ENCODE data around the gene NRARP.

NRARP gene

DNA sequence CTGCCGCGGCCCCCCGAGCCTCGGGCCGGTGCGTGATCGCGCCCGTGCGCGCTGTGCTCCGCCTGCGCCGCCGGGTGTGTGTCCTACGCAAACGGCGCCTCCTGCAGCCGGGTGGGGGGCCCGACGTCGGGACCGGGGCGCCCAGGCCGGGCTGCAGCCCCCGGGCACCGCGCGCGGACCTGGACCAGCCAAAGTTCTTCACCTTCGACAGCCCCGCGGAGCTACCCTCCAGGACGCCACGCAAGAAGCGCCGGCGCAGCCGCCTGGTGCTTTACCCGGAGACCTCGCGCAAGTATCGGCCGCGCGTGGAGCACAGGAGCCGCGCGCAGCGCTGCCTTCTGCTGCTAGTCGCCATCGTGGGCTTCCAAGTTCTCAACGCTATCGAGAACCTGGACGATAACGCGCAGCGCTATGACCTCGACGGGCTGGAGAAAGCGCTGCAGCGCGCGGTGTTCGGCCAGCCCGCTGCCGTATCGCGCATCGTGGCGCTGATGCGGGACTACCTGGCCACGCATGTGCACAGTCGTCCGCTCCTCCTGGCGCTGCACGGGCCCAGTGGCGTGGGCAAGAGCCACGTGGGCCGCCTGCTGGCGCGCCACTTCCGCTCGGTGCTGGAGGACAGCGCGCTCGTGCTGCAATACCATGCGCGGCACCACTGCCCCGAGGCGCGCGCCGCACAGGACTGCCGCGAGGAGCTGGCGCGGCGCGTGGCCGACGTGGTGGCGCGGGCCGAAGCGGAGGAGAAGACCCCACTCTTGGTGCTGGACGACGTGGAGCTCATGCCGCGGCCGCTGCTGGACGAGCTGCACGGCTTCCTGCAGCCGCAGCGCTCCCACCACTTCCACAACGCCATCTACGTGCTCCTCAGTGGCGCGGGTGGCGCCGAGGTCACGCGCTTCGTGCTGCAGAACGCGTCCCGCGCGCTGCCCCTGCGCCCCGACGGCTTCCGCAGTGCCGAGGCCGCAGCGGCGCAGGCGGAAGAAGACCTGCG, 23.1 kb downstream of the NRARP start:
- H3K4me3 ChIP-seq (ENCODE audit: low read depth, low read length), result peak overlapping the region; percentile 42
- no peak overlapping the region for H3K27ac ChIP-seq (ENCODE audit: low read depth, low read length)
- peaks cover 35% of the 10 kb centered on the region for H3K4me1 ChIP-seq (ENCODE audit: control insufficient read depth, insufficient read depth, low read length)
- H3K9me3 ChIP-seq (ENCODE audit: control insufficient read depth, insufficient read depth, low read depth, low read length), result no peaks in the 10 kb centered on the region
- peaks cover 8% of the 10 kb centered on the region; the same call in 1 of the 2 replicates for H3K36me3 ChIP-seq (ENCODE audit: control insufficient read depth, insufficient read depth, low read length)
- H3K9ac ChIP-seq (ENCODE audit: low read length), result no peak overlapping the region
- peaks cover 3% of the 10 kb centered on the region for H3K27me3 ChIP-seq (ENCODE audit: control insufficient read depth, insufficient read depth, low read length)

DNA sequence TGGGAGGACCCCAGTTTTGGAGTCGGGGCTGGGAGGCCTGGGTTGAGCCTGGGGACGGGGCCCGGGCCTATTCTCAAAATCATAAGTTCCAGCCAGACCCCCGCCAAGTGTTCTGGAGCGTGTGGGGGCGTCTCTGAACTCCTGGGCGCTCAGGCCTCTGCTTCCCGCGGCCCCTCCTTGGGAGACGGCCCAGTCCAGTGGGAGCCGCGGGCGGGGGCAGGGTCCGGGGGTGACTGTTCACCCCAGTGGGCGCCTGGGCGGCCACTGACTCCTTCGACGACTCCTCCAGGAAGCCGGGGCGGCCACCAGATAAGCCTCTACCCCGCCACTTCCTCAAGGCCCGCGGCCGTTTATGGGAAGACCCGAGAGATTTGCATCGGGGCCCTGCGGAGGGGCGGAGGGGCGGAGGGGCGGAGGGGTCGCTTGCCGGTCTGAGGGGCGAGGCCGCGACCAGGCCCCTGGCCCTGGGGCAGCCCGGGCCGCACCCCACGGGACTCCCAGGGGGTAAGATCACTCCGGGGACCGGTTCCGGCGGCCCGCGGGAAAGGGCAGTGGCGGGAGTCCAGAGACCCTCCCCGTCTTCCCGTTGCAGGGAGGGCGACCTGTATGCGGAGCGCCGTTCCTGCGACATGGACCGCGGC, 23.9 kb downstream of the NRARP start:
- Histone ChIP-seq H3K27me3 (ENCODE audit: control insufficient read depth, insufficient read depth, low read length) (peaks cover 3% of the 10 kb centered on the region), H3K27ac (ENCODE audit: low read depth, low read length) (peak overlapping the region; percentile 89; the same call in 1 of the 2 replicates), H3K9me3 (ENCODE audit: control insufficient read depth, insufficient read depth, low read depth, low read length) (no peaks in the 10 kb centered on the region), H3K4me1 (ENCODE audit: control insufficient read depth, insufficient read depth, low read length) (peaks cover 37% of the 10 kb centered on the region), H3K9ac (ENCODE audit: low read length) (peak overlapping the region; percentile 66), H3K4me3 (ENCODE audit: low read depth, low read length) (peak overlapping the region; percentile 54), H3K36me3 (ENCODE audit: control insufficient read depth, insufficient read depth, low read length) (peaks cover 13% of the 10 kb centered on the region)

DNA sequence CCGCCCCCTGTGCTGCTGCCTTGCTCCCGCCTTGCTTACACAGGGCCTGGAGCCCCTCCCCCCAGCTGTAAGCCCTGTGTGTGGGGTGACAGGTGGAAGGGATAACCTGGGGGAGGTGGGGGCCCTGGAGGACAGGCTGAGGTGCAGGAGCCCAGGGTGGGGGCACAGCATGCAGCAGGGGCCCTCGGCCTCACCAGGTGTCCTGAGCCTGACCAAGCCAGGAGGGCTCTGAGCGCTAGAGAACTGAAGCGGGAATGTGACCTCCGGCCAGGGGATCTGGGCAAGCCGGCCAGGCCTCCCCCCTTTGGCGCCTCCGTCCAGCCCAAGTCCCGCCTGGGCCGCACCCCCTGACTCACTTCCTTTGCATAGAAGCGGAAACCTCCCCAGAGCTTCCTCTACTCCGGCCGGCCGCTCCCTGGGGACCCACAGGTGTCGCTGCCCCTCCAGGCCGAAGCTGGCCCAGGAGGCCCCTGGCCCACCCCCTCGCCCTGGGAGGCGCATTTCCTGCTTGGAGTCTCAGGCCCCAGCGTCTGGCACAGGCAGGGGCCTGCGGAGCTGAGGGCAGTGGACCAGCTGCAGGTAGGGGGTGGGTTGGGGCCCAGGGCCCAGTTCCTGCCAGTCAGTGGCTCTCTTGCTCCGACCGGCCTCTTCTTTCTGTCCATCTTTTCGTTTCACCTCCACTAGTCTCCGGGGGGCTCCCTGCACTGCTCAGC, 24.6 kb downstream of the NRARP start, which contains the start of gene TOR4A:
Gene TOR4A, plus strand, starts transcription at position 398 of the 713 bp plus-strand sequence. CDS start 964 bp downstream, outside the sequence.
- Histone ChIP-seq H3K27ac (ENCODE audit: low read depth, low read length) (peak within 1 kb of the TSS; percentile 89), H3K9me3 (ENCODE audit: control insufficient read depth, insufficient read depth, low read depth, low read length) (no peaks in the 10 kb centered on the region), H3K27me3 (ENCODE audit: control insufficient read depth, insufficient read depth, low read length) (peaks cover 3% of the 10 kb centered on the region), H3K9ac (ENCODE audit: low read length) (peak within 1 kb of the TSS; percentile 66), H3K36me3 (ENCODE audit: control insufficient read depth, insufficient read depth, low read length) (peaks cover 16% of the 10 kb centered on the region), H3K4me3 (ENCODE audit: low read depth, low read length) (peak within 1 kb of the TSS; percentile 54), H3K4me1 (ENCODE audit: control insufficient read depth, insufficient read depth, low read length) (peaks cover 38% of the 10 kb centered on the region)

DNA sequence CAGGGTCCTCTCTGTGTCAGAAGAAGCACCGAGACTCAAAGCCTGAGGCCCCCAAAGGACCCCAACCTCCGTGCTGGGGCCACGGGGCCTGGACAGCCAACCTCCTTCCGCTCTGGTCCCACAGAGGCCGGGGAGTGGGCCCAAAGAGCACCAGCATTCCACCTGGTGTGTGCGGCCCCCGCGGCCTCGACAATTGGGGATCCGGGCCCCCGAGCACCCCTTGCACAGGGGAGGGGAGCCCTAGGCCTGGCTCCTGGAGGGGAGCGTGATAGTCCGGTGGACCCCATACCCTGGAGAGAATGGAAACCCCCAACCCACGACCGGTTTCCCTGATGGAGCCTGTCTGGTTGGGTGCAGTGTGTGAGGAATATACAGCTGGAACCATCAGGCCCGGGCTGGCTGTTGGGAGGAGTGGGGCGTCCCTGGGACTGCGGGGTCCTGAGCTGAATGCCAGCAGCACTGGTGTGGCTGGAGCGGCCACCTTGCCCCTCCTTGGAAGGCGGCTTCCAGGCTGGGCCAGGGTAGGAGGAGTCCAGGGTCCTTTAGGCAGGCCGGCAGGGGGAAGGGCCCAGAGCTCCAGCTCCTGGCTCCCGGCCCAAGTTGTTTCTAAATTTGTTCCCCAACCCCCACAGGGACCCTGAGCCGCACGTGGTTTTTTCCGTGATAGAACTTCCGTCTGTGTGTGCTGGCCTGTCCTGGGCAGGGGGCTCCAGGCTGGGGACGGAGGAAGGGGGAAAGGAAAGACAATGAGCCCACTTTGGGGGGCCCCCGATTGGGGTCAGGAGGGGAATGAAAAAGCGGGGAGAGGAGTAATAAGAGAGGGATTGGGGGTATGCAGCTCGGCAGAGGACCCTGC, 25.4 kb downstream of the NRARP start:
- H3K27ac ChIP-seq (ENCODE audit: low read depth, low read length), result peak overlapping the region; percentile 89
- H3K4me3 ChIP-seq (ENCODE audit: low read depth, low read length), result peak overlapping the region; percentile 54
- H3K9ac ChIP-seq (ENCODE audit: low read length), result peak overlapping the region; percentile 66
- H3K36me3 ChIP-seq (ENCODE audit: control insufficient read depth, insufficient read depth, low read length), result peaks cover 23% of the 10 kb centered on the region
- no peaks in the 10 kb centered on the region for H3K9me3 ChIP-seq (ENCODE audit: control insufficient read depth, insufficient read depth, low read depth, low read length)
- H3K4me1 ChIP-seq (ENCODE audit: control insufficient read depth, insufficient read depth, low read length), result peaks cover 38% of the 10 kb centered on the region
- H3K27me3 ChIP-seq (ENCODE audit: control insufficient read depth, insufficient read depth, low read length), result peaks cover under 1% of the 10 kb centered on the region

DNA sequence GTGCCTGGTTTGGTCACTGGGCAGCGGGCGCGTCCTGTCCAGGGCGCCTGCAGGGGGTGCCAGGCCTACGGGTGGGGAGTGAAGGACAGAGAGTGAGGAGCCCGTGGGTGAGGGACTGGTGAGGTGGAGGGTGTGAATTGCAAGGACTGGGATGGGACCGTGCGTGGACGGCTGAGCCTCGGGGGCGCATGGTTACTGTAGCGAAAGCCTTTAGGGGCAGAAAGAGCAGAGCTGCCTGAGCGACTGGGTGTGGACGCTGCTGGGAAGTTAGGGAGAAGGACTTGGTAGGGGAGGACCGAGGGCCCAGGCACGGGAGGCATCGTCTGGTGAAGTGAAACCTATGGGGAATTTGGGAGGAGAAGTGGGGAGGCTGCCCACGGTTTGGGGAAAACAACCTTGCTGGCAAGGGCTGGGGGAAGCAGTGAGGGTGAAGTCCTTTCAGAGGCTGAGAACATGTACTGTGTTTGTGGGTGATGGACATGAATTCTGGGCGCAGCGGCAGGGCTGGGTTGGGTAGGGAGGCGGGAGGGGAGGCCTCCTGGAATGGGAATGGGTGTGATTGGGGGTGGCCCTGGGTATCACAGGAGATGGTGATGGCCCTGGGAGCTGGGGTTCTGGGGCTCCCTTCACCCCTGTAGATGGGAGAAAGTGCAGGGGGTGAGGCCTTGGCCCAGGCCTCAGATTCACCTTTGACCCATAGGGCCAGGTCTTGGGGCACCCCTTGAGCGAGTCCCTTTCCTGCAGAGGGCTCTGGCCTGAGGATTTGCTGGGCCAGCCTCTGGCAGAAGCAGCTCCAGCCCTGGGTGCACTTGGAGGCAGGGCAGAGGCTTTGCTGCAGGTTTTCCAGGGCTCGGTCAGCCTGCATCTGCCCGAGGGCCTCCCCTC, 26.2 kb downstream of the NRARP start:
- H3K36me3 ChIP-seq (ENCODE audit: control insufficient read depth, insufficient read depth, low read length), result peaks cover 28% of the 10 kb centered on the region
- H3K4me3 ChIP-seq (ENCODE audit: low read depth, low read length), result no peak overlapping the region
- H3K27ac ChIP-seq (ENCODE audit: low read depth, low read length), result peak overlapping the region; percentile 89; the same call in 1 of the 2 replicates
- no peaks in the 10 kb centered on the region for H3K9me3 ChIP-seq (ENCODE audit: control insufficient read depth, insufficient read depth, low read depth, low read length)
- H3K27me3 ChIP-seq (ENCODE audit: control insufficient read depth, insufficient read depth, low read length), result no peaks in the 10 kb centered on the region
- no peak overlapping the region for H3K9ac ChIP-seq (ENCODE audit: low read length)
- peaks cover 38% of the 10 kb centered on the region for H3K4me1 ChIP-seq (ENCODE audit: control insufficient read depth, insufficient read depth, low read length)

DNA sequence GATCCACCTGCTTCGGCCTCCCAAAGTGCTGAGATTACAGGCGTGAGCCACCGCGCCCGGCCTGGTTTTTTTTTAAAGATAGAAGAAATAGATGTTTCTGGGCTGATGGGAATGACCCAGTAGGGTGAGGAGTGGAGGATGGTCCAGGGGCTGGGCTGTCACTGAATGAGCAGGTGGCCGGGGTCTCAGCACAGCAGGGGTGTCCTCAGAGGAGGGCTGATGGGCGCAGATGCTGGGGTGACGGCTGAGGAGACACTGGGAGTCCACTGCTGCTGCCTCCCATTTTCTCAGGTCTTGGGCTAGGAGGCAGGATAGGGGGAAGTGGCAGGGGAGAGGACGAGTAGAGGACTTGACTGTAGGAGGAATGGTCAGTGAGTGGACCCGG, 26.9 kb downstream of the NRARP start:
- H3K36me3 ChIP-seq (ENCODE audit: control insufficient read depth, insufficient read depth, low read length), result peaks cover 28% of the 10 kb centered on the region
- peaks cover 35% of the 10 kb centered on the region for H3K4me1 ChIP-seq (ENCODE audit: control insufficient read depth, insufficient read depth, low read length)
- H3K27me3 ChIP-seq (ENCODE audit: control insufficient read depth, insufficient read depth, low read length), result no peaks in the 10 kb centered on the region
- no peak overlapping the region for H3K27ac ChIP-seq (ENCODE audit: low read depth, low read length)
- H3K4me3 ChIP-seq (ENCODE audit: low read depth, low read length), result no peak overlapping the region
- H3K9me3 ChIP-seq (ENCODE audit: control insufficient read depth, insufficient read depth, low read depth, low read length), result no peaks in the 10 kb centered on the region
- no peak overlapping the region for H3K9ac ChIP-seq (ENCODE audit: low read length)

DNA sequence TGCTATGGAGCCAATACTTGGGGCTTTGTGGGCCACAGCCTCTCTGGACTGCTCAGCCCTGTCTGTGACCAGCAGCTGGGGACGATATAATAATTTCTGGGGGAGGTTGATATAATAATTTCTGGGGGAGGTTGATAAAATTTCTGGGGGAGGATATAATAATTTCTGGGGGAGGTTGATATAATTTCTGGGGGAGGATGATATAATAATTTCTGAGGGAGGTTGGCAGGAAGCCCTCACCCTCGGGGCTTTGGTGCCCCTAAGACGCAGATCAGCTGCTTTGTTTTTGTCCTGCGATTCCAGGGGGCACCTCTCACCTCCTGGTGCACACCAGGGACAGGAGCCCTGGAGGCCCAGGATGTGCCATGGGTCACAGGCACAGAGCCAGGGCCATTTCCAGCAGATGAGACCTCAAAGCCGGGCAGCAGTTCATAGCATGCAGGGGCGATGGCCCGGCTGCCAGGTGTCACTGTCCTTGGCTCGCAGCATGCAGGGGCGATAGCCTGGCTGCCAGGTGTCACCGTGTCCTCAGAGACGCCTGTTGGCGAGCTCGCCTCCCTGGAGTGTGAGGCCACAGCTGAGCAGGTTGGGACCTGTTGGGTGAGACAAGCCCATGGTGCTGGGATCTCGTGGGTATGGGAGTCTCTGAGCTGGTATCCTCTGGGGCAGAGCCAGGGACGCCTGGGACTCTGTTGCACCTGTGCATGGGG, 28.3 kb downstream of the NRARP start:
- Histone ChIP-seq H3K27me3 (ENCODE audit: control insufficient read depth, insufficient read depth, low read length) (no peaks in the 10 kb centered on the region), H3K9me3 (ENCODE audit: control insufficient read depth, insufficient read depth, low read depth, low read length) (no peaks in the 10 kb centered on the region), H3K9ac (ENCODE audit: low read length) (no peak overlapping the region), H3K4me3 (ENCODE audit: low read depth, low read length) (no peak overlapping the region), H3K4me1 (ENCODE audit: control insufficient read depth, insufficient read depth, low read length) (peaks cover 35% of the 10 kb centered on the region), H3K27ac (ENCODE audit: low read depth, low read length) (no peak overlapping the region), H3K36me3 (ENCODE audit: control insufficient read depth, insufficient read depth, low read length) (peaks cover 36% of the 10 kb centered on the region)

DNA sequence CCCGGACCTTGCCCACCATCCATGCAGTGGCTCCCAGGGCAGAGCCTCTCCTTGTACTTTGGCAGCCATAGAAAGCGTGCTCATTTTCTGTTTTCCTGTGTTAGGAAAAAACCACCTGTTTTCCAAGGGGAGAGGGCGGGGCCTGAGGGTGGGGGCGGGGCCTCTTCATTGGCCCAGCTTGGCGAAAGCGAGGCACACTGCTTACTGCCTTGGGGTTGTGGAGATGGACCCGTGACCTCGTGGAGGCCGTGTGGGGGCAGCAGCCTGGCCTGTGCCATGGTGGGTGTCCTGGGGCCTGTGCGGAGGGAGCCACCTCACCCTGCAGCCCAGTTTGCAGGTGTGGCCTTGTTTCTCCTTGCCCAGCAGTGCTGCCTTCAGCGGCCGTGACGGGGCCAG, 29.0 kb downstream of the NRARP start:
- H3K4me3 ChIP-seq (ENCODE audit: low read depth, low read length), result no peak overlapping the region
- peaks cover 42% of the 10 kb centered on the region for H3K36me3 ChIP-seq (ENCODE audit: control insufficient read depth, insufficient read depth, low read length)
- H3K9ac ChIP-seq (ENCODE audit: low read length), result no peak overlapping the region
- H3K4me1 ChIP-seq (ENCODE audit: control insufficient read depth, insufficient read depth, low read length), result peaks cover 35% of the 10 kb centered on the region
- H3K27ac ChIP-seq (ENCODE audit: low read depth, low read length), result no peak overlapping the region
- H3K9me3 ChIP-seq (ENCODE audit: control insufficient read depth, insufficient read depth, low read depth, low read length), result no peaks in the 10 kb centered on the region
- H3K27me3 ChIP-seq (ENCODE audit: control insufficient read depth, insufficient read depth, low read length), result no peaks in the 10 kb centered on the region
